Smooth muscle cell (in vitro differentiated cells): Measurements from ENCODE around the gene S100A4. TPM values are rescaled to one million over a fixed set of nuclear protein-coding genes. Genes with fewer than 3 reads are reported as not detected.

Source experiments
- DNase-seq: peaks from one replicate; lab custom pipeline; 2025; ENCODE audit not compliant: unreplicated experiment; lab: John Stamatoyannopoulos, UW
- H2AFZ ChIP-seq: fragments of 200-600 bp; sonication (generic); 2 replicates; pipeline ENCODE4 v1.6.0; 2016; ENCODE audit warnings: antibody characterized with exemption, low read depth, mild to moderate bottlenecking
- H3F3A ChIP-seq: fragments of 200-600 bp; sonication (generic); 2 replicates; pipeline ENCODE4 v1.6.0; 2017; ENCODE audit warnings: antibody characterized with exemption, low read depth
- H3K27ac ChIP-seq: fragments of 200-600 bp; sonication (generic); 2 replicates; pipeline ENCODE4 v1.5.1; 2016; ENCODE audit warnings: low read depth, mild to moderate bottlenecking
- H3K27me3 ChIP-seq: fragments of 200-600 bp; sonication (generic); 2 replicates; pipeline ENCODE4 v1.6.1; 2016; ENCODE audit warnings: low read depth, mild to moderate bottlenecking
- H3K36me3 ChIP-seq: fragments of 200-600 bp; sonication (generic); 2 replicates; pipeline ENCODE4 v1.5.1; 2016; ENCODE audit warnings: low read depth
- H3K4me1 ChIP-seq: fragments of 200-600 bp; sonication (generic); 2 replicates; pipeline ENCODE4 v1.5.1; 2016; ENCODE audit warnings: low read depth
- H3K4me2 ChIP-seq: fragments of 200-600 bp; sonication (generic); 2 replicates; pipeline ENCODE4 v1.6.0; 2016; ENCODE audit warnings: mild to moderate bottlenecking
- H3K4me3 ChIP-seq: fragments of 200-600 bp; sonication (generic); 2 replicates; pipeline ENCODE4 v1.5.1; 2016; ENCODE audit warnings: mild to moderate bottlenecking
- H3K79me2 ChIP-seq: fragments of 200-600 bp; sonication (generic); 2 replicates; pipeline ENCODE4 v1.6.0; 2016; ENCODE audit warnings: low read depth, mild to moderate bottlenecking
- H3K9ac ChIP-seq: fragments of 200-600 bp; sonication (generic); 2 replicates; pipeline ENCODE4 v1.6.0; 2016; ENCODE audit warnings: low read depth
- H3K9me3 ChIP-seq: fragments of 200-600 bp; sonication (generic); replicated peaks from 2 replicates; pipeline ENCODE4 v1.5.1; 2016; ENCODE audit warnings: low read depth
- H4K20me1 ChIP-seq: fragments of 200-600 bp; sonication (generic); 2 replicates; pipeline ENCODE4 v1.6.0; 2016; ENCODE audit warnings: low read depth
- CTCF ChIP-seq: fragments of 200-600 bp; sonication (generic); IDR thresholded peaks from 2 replicates; pipeline ENCODE4 v1.5.1; 2017; ENCODE audit warnings: borderline replicate concordance, mild to moderate bottlenecking, antibody characterized with exemption; ENCODE audit not compliant: insufficient read depth, poor library complexity, severe bottlenecking
- WGBS: methylation state at CpG from one replicate; pipeline ENCODE4 v1.1.7; 2016; ENCODE audit warnings: low lambda C conversion rate; 5-methylcytosine and 5-hydroxymethylcytosine counted together
- polyA plus RNA-seq: library from polyadenylated mRNA; unstranded; fragments of >200 nt; fragmentation: Nextera tagmentation; extraction: Ambion mirVana; gene quantifications from 2 replicates; pipeline ENCODE4 v1.2.1, GENCODE V29; 2016
- total RNA-seq: library from RNA; depleted of rRNA; stranded (reverse); fragments of >200 nt; gene quantifications from 2 replicates; pipeline ENCODE4 v1.2.3, GENCODE V29; 2014

The S100A4 gene
- total and polyA plus RNA-seq, 2 experiments from 2014 or later = 1,222 to 1,802 TPM

- Histone ChIP-seq H4K20me1 (no peaks in the 10 kb centered on the region), H3K4me3 (no peak overlapping the region), H3K79me2 (no peaks in the 10 kb centered on the region), H3K9me3 (no peaks in the 10 kb centered on the region), H3K36me3 (no peaks in the 10 kb centered on the region), H2AFZ (no peak overlapping the region), H3K27ac (peak overlapping the region; percentile 93), H3K9ac (peak overlapping the region; percentile 51), H3K4me1 (peaks cover 41% of the 10 kb centered on the region), H3K27me3 (no peaks in the 10 kb centered on the region), H3F3A (peaks cover 11% of the 10 kb centered on the region), H3K4me2 (peak overlapping the region; percentile 84)
- WGBS = 46% methylated on average over 4 of the region's 4 CpGs
- no peak for DNase-seq
- no peak for TF ChIP-seq CTCF
Measured at GRCh38 chr1:153543736-153544135, 1.9 kb downstream of the S100A4 start.

- Histone ChIP-seq H4K20me1 (no peaks in the 10 kb centered on the region), H3F3A (peaks cover 14% of the 10 kb centered on the region), H3K79me2 (no peaks in the 10 kb centered on the region), H3K27ac (peak overlapping the region; percentile 93), H3K4me1 (peaks cover 39% of the 10 kb centered on the region), H3K4me3 (no peak overlapping the region), H3K4me2 (peak overlapping the region; percentile 84), H3K9ac (peak overlapping the region; percentile 81), H3K27me3 (no peaks in the 10 kb centered on the region), H3K36me3 (no peaks in the 10 kb centered on the region), H3K9me3 (no peaks in the 10 kb centered on the region), H2AFZ (no peak overlapping the region)
- TF ChIP-seq CTCF = no peak
- DNase-seq = no peak
- 30% methylated on average over 13 of the region's 13 CpGs for WGBS
Measured at GRCh38 chr1:153542956-153543711, 2.5 kb downstream of the S100A4 start.

GRCh38 chr1:153541641-153542590 lies 3.7 kb downstream of the S100A4 start:
- Histone ChIP-seq H3K36me3 (no peaks in the 10 kb centered on the region), H3K4me3 (no peak overlapping the region), H2AFZ (no peak overlapping the region), H3K4me1 (peaks cover 34% of the 10 kb centered on the region), H3K27me3 (no peaks in the 10 kb centered on the region), H3K9ac (no peak overlapping the region), H3K79me2 (no peaks in the 10 kb centered on the region), H3F3A (peaks cover 14% of the 10 kb centered on the region), H3K4me2 (peak overlapping the region; percentile 84), H3K27ac (peak overlapping the region; percentile 93), H3K9me3 (no peaks in the 10 kb centered on the region), H4K20me1 (no peaks in the 10 kb centered on the region)
- WGBS = 70% methylated on average over 13 of the region's 13 CpGs
- no peak for TF ChIP-seq CTCF
- DNase-seq = no peak
